MM.1S (cell line): ENCODE measurements around the gene ACOXL.

Experiments
- DNase-seq: peaks from one replicate; pipeline ENCODE4 v3.0.0-alpha.2; 2015
- H2AFZ ChIP-seq: fragments of 300-600 bp; sonication (generic); 2 replicates; pipeline ENCODE4 v1.6.0; 2016; ENCODE audit warnings: antibody characterized with exemption, low read length
- H3F3A ChIP-seq: fragments of 300-600 bp; sonication (generic); 2 replicates; pipeline ENCODE4 v1.6.1; 2016; ENCODE audit warnings: mild to moderate bottlenecking, antibody characterized with exemption, low read length, moderate library complexity, mixed read lengths; ENCODE audit not compliant: insufficient read depth
- H3K27ac ChIP-seq: fragments of 300-600 bp; sonication (generic); 2 replicates; pipeline ENCODE4 v1.5.1; 2016; ENCODE audit warnings: mild to moderate bottlenecking, low read length
- H3K27me3 ChIP-seq: fragments of 300-600 bp; sonication (generic); replicated peaks from 2 replicates; pipeline ENCODE4 v1.6.0; 2016; ENCODE audit warnings: low read length; ENCODE audit not compliant: insufficient read depth
- H3K36me3 ChIP-seq: fragments of 300-600 bp; sonication (generic); replicated peaks from 2 replicates; pipeline ENCODE4 v1.6.1; 2016; ENCODE audit warnings: mild to moderate bottlenecking, low read length, mixed read lengths; ENCODE audit not compliant: insufficient read depth
- H3K4me1 ChIP-seq: fragments of 300-600 bp; sonication (generic); 2 replicates; pipeline ENCODE4 v1.6.1; 2016; ENCODE audit warnings: low read length, mixed read lengths
- H3K4me2 ChIP-seq: fragments of 300-600 bp; sonication (generic); 2 replicates; pipeline ENCODE4 v1.6.0; 2016; ENCODE audit warnings: low read depth, low read length
- H3K4me3 ChIP-seq: fragments of 300-600 bp; sonication (generic); 2 replicates; pipeline ENCODE4 v1.5.1; 2016; ENCODE audit warnings: low read length, mixed read lengths
- H3K79me2 ChIP-seq: fragments of 300-600 bp; sonication (generic); 2 replicates; pipeline ENCODE4 v1.6.1; 2016; ENCODE audit warnings: mixed run types, low read length, mixed read lengths
- H3K9ac ChIP-seq: fragments of 300-600 bp; sonication (generic); 2 replicates; pipeline ENCODE4 v1.6.1; 2016; ENCODE audit warnings: low read length, mixed read lengths
- H3K9me2 ChIP-seq: fragments of 300-600 bp; sonication (generic); replicated peaks from 2 replicates; pipeline ENCODE4 v1.6.1; 2016; ENCODE audit warnings: mild to moderate bottlenecking, low read length, mixed read lengths; ENCODE audit not compliant: insufficient read depth
- H3K9me3 ChIP-seq: fragments of 300-600 bp; sonication (generic); replicated peaks from 2 replicates; pipeline ENCODE4 v1.6.1; 2016; ENCODE audit warnings: mild to moderate bottlenecking, low read length, mixed read lengths; ENCODE audit not compliant: insufficient read depth
- H4K20me1 ChIP-seq: fragments of 300-600 bp; sonication (generic); 2 replicates; pipeline ENCODE4 v1.6.1; 2016; ENCODE audit warnings: mild to moderate bottlenecking, low read length, moderate library complexity, mixed read lengths; ENCODE audit not compliant: insufficient read depth
- EZH2 ChIP-seq: fragments of 300-600 bp; sonication (generic); optimal IDR thresholded peaks from 2 replicates; pipeline ENCODE3; 2017; ENCODE audit warnings: low read depth, mild to moderate bottlenecking, antibody characterized with exemption, low read length, mixed read lengths
- EZH2phosphoT487 ChIP-seq: fragments of 300-600 bp; sonication (generic); IDR thresholded peaks from 2 replicates; pipeline ENCODE4 v1.6.1; 2018; ENCODE audit warnings: antibody characterized with exemption, low read length
- TF ChIP-seq, protein P1 (sequence below): fragments of 300-600 bp; sonication (generic); IDR thresholded peaks from 2 replicates; pipeline ENCODE4 v1.5.1; 2016; ENCODE audit warnings: antibody characterized with exemption, low read length, mixed read lengths

ACOXL gene

DNA sequence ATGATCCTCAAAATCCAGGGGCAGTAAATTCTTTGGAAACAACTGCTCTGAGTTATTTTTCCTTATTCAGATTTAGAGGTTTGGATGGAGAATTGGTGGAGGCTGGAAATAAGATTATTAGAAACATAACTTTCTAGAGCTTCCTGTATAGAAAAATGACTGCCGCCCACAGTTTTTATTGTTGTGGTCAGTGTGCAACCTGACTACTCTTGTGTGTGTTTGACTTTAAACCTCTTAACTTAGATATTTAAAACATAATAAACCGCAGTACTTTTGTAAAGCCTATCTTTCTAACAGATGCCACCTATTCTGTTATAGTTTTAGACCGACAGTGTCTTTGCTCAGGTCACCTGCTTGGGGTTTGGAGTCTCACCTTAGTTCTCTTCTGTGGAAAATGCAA is 272.9 kb downstream of the ACOXL start:
- H3K4me2 ChIP-seq: no peak overlapping the region
- no peaks in the 10 kb centered on the region for H3F3A ChIP-seq
- H3K9ac ChIP-seq: no peak overlapping the region
- no peak overlapping the region for H2AFZ ChIP-seq
- no peak for TF ChIP-seq EZH2
- no peak for TF ChIP-seq EZH2phosphoT487
- TF ChIP-seq, protein P1, sequence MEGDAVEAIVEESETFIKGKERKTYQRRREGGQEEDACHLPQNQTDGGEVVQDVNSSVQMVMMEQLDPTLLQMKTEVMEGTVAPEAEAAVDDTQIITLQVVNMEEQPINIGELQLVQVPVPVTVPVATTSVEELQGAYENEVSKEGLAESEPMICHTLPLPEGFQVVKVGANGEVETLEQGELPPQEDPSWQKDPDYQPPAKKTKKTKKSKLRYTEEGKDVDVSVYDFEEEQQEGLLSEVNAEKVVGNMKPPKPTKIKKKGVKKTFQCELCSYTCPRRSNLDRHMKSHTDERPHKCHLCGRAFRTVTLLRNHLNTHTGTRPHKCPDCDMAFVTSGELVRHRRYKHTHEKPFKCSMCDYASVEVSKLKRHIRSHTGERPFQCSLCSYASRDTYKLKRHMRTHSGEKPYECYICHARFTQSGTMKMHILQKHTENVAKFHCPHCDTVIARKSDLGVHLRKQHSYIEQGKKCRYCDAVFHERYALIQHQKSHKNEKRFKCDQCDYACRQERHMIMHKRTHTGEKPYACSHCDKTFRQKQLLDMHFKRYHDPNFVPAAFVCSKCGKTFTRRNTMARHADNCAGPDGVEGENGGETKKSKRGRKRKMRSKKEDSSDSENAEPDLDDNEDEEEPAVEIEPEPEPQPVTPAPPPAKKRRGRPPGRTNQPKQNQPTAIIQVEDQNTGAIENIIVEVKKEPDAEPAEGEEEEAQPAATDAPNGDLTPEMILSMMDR: no peak
- no peak for DNase-seq
- no peaks in the 10 kb centered on the region for H3K27me3 ChIP-seq
- no peaks in the 10 kb centered on the region for H3K36me3 ChIP-seq
- no peak overlapping the region for H3K27ac ChIP-seq
- H3K79me2 ChIP-seq: no peaks in the 10 kb centered on the region
- no peaks in the 10 kb centered on the region for H3K9me2 ChIP-seq
- no peaks in the 10 kb centered on the region for H3K9me3 ChIP-seq
- H4K20me1 ChIP-seq: no peaks in the 10 kb centered on the region
- no peaks in the 10 kb centered on the region for H3K4me1 ChIP-seq
- H3K4me3 ChIP-seq: no peak overlapping the region

DNA sequence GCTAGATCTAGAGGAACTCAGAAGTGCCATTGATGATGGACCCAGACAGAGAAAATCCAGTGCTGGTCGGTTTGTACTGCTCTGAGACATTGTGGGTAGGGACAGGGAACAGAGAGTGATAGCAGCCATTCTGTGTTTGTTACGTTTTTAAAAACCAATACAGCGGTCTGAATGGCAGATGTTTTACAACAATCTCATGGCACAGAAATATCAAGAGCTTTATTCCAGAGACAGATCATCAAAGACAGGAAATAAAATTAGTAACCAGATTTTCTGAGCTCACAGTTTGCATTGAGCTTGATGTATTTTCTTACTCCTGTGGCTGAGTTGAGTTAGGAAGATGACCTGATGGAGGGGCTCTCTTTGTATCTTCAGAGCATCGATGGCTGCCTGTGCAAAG is 273.4 kb downstream of the ACOXL start:
- Histone ChIP-seq H3K27ac (no peak overlapping the region), H3K79me2 (no peaks in the 10 kb centered on the region), H3K36me3 (no peaks in the 10 kb centered on the region), H2AFZ (no peak overlapping the region), H3K9ac (no peak overlapping the region), H3K9me3 (no peaks in the 10 kb centered on the region), H3K27me3 (no peaks in the 10 kb centered on the region), H3K4me3 (no peak overlapping the region), H4K20me1 (no peaks in the 10 kb centered on the region), H3K4me2 (no peak overlapping the region), H3K9me2 (no peaks in the 10 kb centered on the region), H3K4me1 (no peaks in the 10 kb centered on the region), H3F3A (no peaks in the 10 kb centered on the region)
- no peak for DNase-seq
- TF ChIP-seq EZH2: no peak
- TF ChIP-seq EZH2phosphoT487: no peak
- TF ChIP-seq, protein P1: no peak

- H3K9me2 ChIP-seq: no peaks in the 10 kb centered on the region
- DNase-seq: no peak
- no peaks in the 10 kb centered on the region for H3K36me3 ChIP-seq
- H3F3A ChIP-seq: no peaks in the 10 kb centered on the region
- H4K20me1 ChIP-seq: no peaks in the 10 kb centered on the region
- no peaks in the 10 kb centered on the region for H3K4me1 ChIP-seq
- no peaks in the 10 kb centered on the region for H3K79me2 ChIP-seq
- no peak overlapping the region for H2AFZ ChIP-seq
- no peak overlapping the region for H3K27ac ChIP-seq
- TF ChIP-seq EZH2: no peak
- TF ChIP-seq, protein P1: no peak
- no peak for TF ChIP-seq EZH2phosphoT487
- H3K27me3 ChIP-seq: no peaks in the 10 kb centered on the region
- no peak overlapping the region for H3K9ac ChIP-seq
- no peak overlapping the region for H3K4me3 ChIP-seq
- H3K9me3 ChIP-seq: no peaks in the 10 kb centered on the region
- no peak overlapping the region for H3K4me2 ChIP-seq
These were observed 275.6 kb downstream of the ACOXL start for GRCh38 chr2:111007757-111008688.
